Measurements from ENCODE around the gene AGAP5. TPM values are rescaled to one million over a fixed set of nuclear protein-coding genes. Genes with fewer than 3 reads are reported as not detected.
A peak's percentile ranks its signal among the peaks of the same experiment; 100 is the strongest.
"Not testable (repeated sequence)": the region's sequence is repeated elsewhere in the genome, so short reads cannot be mapped to it uniquely, and the experiment has no call there.

AGAP5 gene
- 5.4 TPM for total RNA-seq

GRCh38 chr10:73697675-73698159 is at the start of gene AGAP5:
AGAP5 (minus strand) TSS chr10:73698109; CDS start chr10:73697755, 354 bp downstream.
- DNase-seq = not testable (repeated sequence)

- DNase-seq = no peak
Measured at GRCh38 chr10:73746721-73747120, 48.8 kb upstream of the AGAP5 start.

GRCh38 chr10:73744664-73744975 is 46.7 kb upstream of the AGAP5 start:
- peak; percentile 56 for DNase-seq

GRCh38 chr10:73743905-73744663 is 46.2 kb upstream of the AGAP5 start, which contains the start of gene SEC24C:
SEC24C (plus strand) TSS chr10:73744372; CDS start chr10:73746833, 2,461 bp downstream.
- DNase-seq = peak; percentile 95

GRCh38 chr10:73743327-73743904 is 45.5 kb upstream of the AGAP5 start:
- DNase-seq = no peak

GRCh38 chr10:73742454-73742734 is 44.5 kb upstream of the AGAP5 start:
- no peak for DNase-seq

- not testable (repeated sequence) for DNase-seq
Measured at GRCh38 chr10:73740501-73741254, 42.8 kb upstream of the AGAP5 start.

- no peak for DNase-seq
Measured at GRCh38 chr10:73734796-73735305, 36.9 kb upstream of the AGAP5 start.

GRCh38 chr10:73734028-73734720 is 36.3 kb upstream of the AGAP5 start:
- no peak for DNase-seq

- DNase-seq = no peak
Measured at GRCh38 chr10:73732931-73733623, 35.2 kb upstream of the AGAP5 start.

GRCh38 chr10:73732426-73732825 is 34.5 kb upstream of the AGAP5 start:
- no peak for DNase-seq

- DNase-seq = no peak
Measured at GRCh38 chr10:73731588-73732375, 33.9 kb upstream of the AGAP5 start.

- DNase-seq = peak; percentile 87
Measured at GRCh38 chr10:73730153-73730906, 32.4 kb upstream of the AGAP5 start.

GRCh38 chr10:73729781-73730152 is 31.9 kb upstream of the AGAP5 start:
- not testable (repeated sequence) for DNase-seq

- no peak for DNase-seq
Measured at GRCh38 chr10:73723516-73723915, 25.6 kb upstream of the AGAP5 start.

GRCh38 chr10:73720561-73720960 is 22.7 kb upstream of the AGAP5 start:
- DNase-seq = not testable (repeated sequence)

- DNase-seq = no peak
Measured at GRCh38 chr10:73717556-73717955, 19.6 kb upstream of the AGAP5 start.

GRCh38 chr10:73716251-73716650 is 18.3 kb upstream of the AGAP5 start:
- no peak for DNase-seq

- DNase-seq = not testable (repeated sequence)
Measured at GRCh38 chr10:73715179-73716156, 17.6 kb upstream of the AGAP5 start.
